Tracheal epithelial cell (primary cell): Measurements from ENCODE around the gene SNX17. TPM values are rescaled to one million over a fixed set of nuclear protein-coding genes. Genes with fewer than 3 reads are reported as not detected.

ENCODE experiments used
- total RNA-seq: library from RNA; depleted of rRNA; stranded (reverse); fragments of >200 nt; gene quantifications from 2 replicates; pipeline ENCODE4 v1.2.1, GENCODE V29; 2014

Gene SNX17, protein sequence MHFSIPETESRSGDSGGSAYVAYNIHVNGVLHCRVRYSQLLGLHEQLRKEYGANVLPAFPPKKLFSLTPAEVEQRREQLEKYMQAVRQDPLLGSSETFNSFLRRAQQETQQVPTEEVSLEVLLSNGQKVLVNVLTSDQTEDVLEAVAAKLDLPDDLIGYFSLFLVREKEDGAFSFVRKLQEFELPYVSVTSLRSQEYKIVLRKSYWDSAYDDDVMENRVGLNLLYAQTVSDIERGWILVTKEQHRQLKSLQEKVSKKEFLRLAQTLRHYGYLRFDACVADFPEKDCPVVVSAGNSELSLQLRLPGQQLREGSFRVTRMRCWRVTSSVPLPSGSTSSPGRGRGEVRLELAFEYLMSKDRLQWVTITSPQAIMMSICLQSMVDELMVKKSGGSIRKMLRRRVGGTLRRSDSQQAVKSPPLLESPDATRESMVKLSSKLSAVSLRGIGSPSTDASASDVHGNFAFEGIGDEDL
- 125 and 136 TPM in 2 replicates for total RNA-seq

GRCh38 chr2:27370026-27370815 lies at the start of gene SNX17, which contains the start of gene EIF2B4:
Gene SNX17 (plus strand): TSS chr2:27370616. CDS start chr2:27370744, 128 bp downstream.
Gene EIF2B4 (minus strand): TSS chr2:27370338. CDS start chr2:27370314, 24 bp downstream.

DNA sequence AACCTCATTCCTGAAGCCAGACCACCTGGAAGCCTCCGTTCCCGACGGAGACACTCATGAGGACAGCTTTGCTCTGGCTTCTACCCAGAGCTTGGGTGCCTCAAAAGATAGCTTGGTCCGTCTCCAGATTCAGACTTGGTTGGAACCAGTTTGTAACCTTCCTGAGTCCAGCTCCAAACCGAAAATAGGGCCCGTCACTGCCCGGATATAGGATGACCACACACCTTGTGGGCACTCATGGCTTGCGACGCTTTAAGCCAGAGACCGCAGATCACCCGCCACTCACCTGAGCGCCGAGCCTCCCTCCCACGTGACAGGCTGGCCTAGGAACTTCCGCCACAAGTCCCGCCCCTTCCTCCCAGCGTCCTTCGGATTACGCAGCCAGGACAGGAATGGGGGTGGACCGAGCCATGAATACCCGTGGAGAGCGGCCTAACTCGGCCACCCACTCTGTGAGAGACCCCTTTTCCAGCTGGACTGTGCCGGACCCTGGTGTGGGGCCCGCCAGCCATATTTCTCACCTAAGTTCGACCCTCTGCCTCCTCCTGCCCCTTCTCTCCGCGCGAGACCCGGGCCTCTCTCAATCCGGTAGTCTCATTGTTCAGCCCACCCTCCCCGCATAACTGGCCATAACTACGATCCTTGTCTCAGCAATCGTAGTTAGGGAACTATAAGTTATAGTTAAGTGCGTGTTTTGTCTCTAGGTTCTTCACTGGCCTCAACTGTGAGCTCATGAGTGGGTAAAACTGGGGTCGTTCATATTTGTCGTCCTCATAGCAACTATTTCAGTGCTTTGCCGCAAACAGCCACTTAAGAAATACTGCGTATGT lies 47.4 kb upstream of the SNX17 start, which contains the start of gene MPV17:
Gene MPV17 (minus strand): TSS at position 332 of the 830 bp plus-strand sequence. CDS start 580 bp downstream, outside the sequence.

DNA sequence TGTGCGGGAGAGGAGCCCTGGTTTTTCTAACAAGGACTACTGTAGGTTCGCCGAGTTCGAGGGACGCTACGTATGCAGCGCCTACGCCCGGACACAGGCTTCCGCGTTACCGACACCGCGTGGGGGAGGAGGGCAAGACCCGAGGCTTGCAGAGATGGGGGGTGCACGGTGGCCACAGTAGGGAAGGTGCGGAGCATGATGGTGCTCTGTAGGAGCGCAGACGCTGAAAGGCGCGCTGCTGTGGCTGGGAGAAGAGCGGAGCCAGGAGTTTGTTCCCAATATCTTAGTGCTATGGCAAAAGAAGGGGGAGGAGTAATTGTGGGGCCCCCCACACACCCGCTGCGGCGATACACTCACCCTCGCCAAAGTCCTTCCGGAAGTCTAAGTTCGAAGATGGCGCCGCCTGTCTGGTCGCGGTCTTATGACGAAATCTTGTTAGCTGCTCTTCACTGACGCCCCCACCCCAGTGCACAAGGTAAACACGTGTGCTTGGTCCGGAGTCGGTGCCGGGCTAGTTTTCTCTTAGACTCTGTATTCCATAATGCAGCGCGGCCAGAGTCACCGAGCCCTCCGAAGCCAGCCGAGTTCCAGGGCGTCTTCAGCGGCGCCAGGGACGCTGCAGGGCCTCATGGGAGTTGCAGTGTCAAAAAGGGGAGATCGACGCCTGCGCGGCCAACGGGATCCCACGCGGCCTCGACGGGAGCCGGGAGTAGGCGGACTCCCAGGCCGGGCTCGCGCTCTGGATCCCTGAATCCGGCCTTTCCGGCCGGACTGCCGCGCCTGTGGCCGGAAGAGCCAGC lies 13.8 kb upstream of the SNX17 start, which contains the start of gene GTF3C2:
Gene GTF3C2 (minus strand): TSS at position 383 of the 800 bp plus-strand sequence. CDS start 13,210 bp downstream, outside the sequence.

GRCh38 chr2:27380626-27381545 lies 10.5 kb downstream of the SNX17 start, which contains the start of gene ZNF513:
Gene ZNF513 (minus strand): TSS chr2:27380734. CDS start chr2:27380526, 208 bp downstream.

DNA sequence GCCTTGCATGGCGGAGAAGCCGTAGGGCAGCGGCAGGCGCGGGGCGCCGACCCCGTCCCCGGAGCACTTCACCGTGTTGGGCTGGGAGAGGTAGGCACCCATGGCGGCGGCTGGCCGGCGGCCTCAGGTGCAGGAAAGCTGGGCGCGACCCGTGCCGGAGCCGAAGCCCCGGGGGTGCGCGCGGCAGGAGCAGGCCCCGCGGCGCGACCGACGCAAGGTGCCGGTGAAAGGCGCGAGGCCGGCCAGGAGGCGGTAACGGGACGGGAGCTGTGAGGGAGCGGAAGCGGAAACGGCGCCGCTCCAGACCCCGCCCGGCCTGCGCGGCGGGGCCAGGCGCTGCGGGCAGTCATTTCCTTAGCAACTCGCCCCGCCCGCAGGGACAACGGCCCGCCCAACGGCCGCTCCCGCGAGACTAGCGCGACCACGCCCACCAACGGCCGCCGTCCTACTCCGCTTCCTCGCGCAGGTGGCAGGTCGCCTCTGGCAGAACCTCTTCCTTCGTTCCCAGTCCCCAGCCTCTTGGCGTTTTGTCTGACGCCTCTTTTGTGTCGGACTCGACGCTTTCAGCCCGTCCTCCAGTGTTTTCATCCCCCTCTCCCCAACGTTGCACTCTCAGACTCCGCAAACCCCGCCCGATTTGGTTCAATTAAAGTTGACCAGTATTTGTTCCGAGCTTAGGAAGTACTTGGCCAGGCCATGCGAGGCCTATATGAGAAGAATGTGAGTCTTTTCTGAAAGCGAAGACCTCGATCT lies 39.1 kb downstream of the SNX17 start, which contains the start of gene PPM1G:
Gene PPM1G (minus strand): TSS at position 271 of the 753 bp plus-strand sequence. CDS start 169 bp downstream, at position 102.

Other genes with a start within 250 kb of the SNX17 start
- not detected in 2 replicates for gene ABHD1, start 246.8 kb upstream of the SNX17 start, total RNA-seq
- 35.0 and 43.6 TPM in 2 replicates for gene PREB, start 236.0 kb upstream of the SNX17 start, total RNA-seq
- not detected in 2 replicates for gene PRR30, start 231.2 kb upstream of the SNX17 start, total RNA-seq
- not detected in 2 replicates for gene TCF23, start 221.6 kb upstream of the SNX17 start, total RNA-seq
- gene ATRAID, start 158.6 kb upstream of the SNX17 start, total RNA-seq, result 267 and 280 TPM in 2 replicates
- 26.9 and 34.7 TPM in 2 replicates for gene SLC5A6, start 158.3 kb upstream of the SNX17 start, total RNA-seq
- 30.3 and 36.4 TPM in 2 replicates for gene CAD, start 153.2 kb upstream of the SNX17 start, total RNA-seq
- not detected in 2 replicates for gene SLC30A3, start 107.6 kb upstream of the SNX17 start, total RNA-seq
- gene DNAJC5G, start 95.2 kb upstream of the SNX17 start, total RNA-seq, result not detected in 2 replicates
- 0.24 and 0.43 TPM in 2 replicates for gene TRIM54, start 88.2 kb upstream of the SNX17 start, total RNA-seq
- gene UCN, start 62.2 kb upstream of the SNX17 start, total RNA-seq, result 0.48 and 0.85 TPM in 2 replicates
- gene MPV17, start 47.5 kb upstream of the SNX17 start, total RNA-seq, result 33.3 and 52.4 TPM in 2 replicates
- 26.0 and 31.3 TPM in 2 replicates for gene GTF3C2, start 13.9 kb upstream of the SNX17 start, total RNA-seq
- 19.0 and 22.7 TPM in 2 replicates for gene EIF2B4, start 278 bp upstream of the SNX17 start, total RNA-seq
- gene ZNF513, start 10.1 kb downstream of the SNX17 start, total RNA-seq, result 4.5 and 8.9 TPM in 2 replicates
- gene PPM1G, start 39.0 kb downstream of the SNX17 start, total RNA-seq, result 77.2 and 99.3 TPM in 2 replicates
- gene NRBP1, start 58.0 kb downstream of the SNX17 start, total RNA-seq, result 67.1 and 95.7 TPM in 2 replicates
- 28.0 and 28.6 TPM in 2 replicates for gene KRTCAP3, start 71.8 kb downstream of the SNX17 start, total RNA-seq
- gene IFT172, start 119.1 kb downstream of the SNX17 start, total RNA-seq, result 3.8 and 5.8 TPM in 2 replicates
- 9.0 and 16.9 TPM in 2 replicates for gene FNDC4, start 124.6 kb downstream of the SNX17 start, total RNA-seq
- gene GCKR, start 126.2 kb downstream of the SNX17 start, total RNA-seq, result not detected in 2 replicates
- gene ZNF512, start 212.4 kb downstream of the SNX17 start, total RNA-seq, result 3.2 and 8.7 TPM in 2 replicates